ENCODE results near the gene MATR3. TPM values are rescaled to one million over a fixed set of nuclear protein-coding genes. Genes with fewer than 3 reads are reported as not detected.

Gene MATR3, protein sequence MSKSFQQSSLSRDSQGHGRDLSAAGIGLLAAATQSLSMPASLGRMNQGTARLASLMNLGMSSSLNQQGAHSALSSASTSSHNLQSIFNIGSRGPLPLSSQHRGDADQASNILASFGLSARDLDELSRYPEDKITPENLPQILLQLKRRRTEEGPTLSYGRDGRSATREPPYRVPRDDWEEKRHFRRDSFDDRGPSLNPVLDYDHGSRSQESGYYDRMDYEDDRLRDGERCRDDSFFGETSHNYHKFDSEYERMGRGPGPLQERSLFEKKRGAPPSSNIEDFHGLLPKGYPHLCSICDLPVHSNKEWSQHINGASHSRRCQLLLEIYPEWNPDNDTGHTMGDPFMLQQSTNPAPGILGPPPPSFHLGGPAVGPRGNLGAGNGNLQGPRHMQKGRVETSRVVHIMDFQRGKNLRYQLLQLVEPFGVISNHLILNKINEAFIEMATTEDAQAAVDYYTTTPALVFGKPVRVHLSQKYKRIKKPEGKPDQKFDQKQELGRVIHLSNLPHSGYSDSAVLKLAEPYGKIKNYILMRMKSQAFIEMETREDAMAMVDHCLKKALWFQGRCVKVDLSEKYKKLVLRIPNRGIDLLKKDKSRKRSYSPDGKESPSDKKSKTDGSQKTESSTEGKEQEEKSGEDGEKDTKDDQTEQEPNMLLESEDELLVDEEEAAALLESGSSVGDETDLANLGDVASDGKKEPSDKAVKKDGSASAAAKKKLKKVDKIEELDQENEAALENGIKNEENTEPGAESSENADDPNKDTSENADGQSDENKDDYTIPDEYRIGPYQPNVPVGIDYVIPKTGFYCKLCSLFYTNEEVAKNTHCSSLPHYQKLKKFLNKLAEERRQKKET
- total RNA-seq (100 to 1,000 TPM; 318 to 325 TPM), total RNA-seq (23.1 to 96.7 reads per million in 2 donors)

DNA sequence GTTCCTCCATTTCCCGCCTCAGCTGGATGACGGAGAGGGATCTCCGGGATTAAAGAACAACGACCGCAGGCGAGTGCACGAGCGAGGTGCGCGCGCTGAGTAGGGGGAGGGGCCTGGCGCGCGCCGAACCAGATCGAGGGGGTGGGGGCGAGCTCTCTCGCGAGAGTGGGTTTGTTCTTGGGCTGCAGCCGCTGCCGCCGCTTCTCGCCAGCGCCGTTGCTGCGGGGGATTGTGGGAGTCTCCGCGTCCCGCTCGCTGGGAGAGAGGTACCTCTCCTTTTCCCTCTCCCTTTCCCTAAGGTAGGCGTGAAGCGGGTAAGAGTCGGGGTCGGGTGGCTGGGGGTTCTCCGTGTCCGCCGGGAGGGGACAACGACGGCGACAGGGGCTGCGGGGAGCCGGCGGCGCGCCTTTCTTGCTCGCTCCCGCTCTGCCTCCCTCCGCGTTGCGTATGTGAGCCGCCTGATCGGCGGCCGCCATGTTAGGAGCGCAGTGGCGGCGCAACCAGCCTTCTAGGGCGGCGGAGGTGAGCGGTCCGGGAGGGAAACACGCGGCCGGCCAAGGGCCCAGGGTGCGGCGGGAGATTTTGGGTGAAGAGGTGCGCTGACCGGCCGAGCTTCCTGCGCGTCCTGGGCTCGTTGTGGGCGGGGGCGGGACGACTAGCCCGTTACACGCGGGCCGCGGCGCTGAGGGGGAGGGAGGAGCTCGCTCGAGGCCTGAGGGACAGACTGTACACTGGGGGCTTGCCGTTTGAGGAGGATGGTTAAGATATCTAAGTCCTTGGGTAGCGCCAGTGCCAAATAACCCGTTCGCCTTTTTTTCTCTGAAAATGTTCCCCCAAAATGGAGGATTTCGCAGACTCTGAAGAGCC, at the start of gene MATR3:
TSS of gene MATR3 (plus strand) at position 234 of the 867 bp plus-strand sequence. CDS start 13,676 bp downstream, outside the sequence.
- Mint-ChIP-seq H3K27ac (peak within 1 kb of the TSS; percentile 96), H3K4me3 (peak within 1 kb of the TSS; percentile 96), H3K36me3 (ENCODE audit: low read depth) (no peaks in the 10 kb centered on the region), H3K27me3 (no peaks in the 10 kb centered on the region), H3K4me1 (peaks cover 37% of the 10 kb centered on the region)
- peak; percentile 87 to 88 (median 87) for DNase-seq
- H3K9me3 ChIP-seq (ENCODE audit: control insufficient read depth, low read length, poor library complexity, severe bottlenecking), result no peaks in the 10 kb centered on the region
- peak; percentile 89 for ATAC-seq

DNA sequence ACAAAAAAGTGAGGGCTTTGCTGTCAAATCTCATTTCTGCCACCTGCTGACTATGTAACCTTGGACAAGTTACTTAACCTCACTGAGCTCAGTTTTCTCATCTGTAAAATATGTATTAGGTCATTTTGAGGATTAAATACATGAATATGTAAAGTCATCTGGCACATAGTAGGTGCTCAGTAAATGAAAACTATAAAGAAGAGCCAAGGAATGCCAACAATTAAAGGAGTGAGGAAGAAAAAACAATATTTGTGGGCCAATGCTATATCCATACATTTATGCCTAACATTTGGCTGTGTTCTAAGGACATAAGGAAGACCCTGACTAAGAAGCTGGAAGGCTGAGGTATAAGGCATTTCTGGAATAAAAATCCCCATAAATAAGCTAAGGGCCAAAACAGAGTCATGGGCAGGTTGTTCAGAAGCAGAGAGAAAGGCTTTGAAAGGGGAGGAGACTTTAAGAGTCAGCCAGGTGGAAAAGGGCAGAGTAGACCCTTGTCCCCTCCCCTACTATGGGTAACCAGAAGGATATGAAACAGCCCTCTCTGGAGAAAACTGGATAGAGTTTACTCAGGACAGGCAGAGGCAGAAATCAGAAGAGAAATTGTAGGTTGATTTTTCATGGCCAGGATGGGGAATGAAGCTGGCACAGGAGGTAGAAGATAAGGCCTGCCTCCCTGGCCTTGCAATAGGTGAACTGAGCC, 47.8 kb upstream of the MATR3 start:
- peaks cover 14% of the 10 kb centered on the region for H3K27me3 Mint-ChIP-seq
- H3K36me3 Mint-ChIP-seq (ENCODE audit: low read depth), result no peaks in the 10 kb centered on the region
- no peak overlapping the region for H3K27ac Mint-ChIP-seq
- DNase-seq, result no peak
- H3K9me3 ChIP-seq (ENCODE audit: control insufficient read depth, low read length, poor library complexity, severe bottlenecking), result no peaks in the 10 kb centered on the region
- ATAC-seq, result no peak
- no peak overlapping the region for H3K4me3 Mint-ChIP-seq
- peaks cover 17% of the 10 kb centered on the region for H3K4me1 Mint-ChIP-seq

DNA sequence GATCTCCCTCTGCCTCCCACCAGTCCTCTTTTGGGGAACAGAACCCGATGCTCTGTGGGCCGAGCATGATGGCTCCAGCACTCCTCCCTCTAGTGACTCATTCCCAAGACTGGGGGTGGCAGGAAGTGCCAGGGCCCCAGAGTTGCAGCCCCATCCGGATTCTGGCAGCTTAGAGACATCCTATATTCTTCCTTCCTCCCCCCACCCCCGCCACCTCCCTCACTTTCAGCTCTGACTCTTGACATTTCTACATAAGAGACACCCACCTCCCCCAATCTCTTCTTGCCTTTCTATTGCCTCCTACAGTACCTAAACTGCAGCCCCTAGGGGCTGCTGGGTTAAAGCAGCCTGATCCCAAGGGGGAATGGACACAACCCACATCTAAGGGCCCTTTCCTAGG, 47.1 kb upstream of the MATR3 start:
- peaks cover 8% of the 10 kb centered on the region for H3K27me3 Mint-ChIP-seq
- no peak overlapping the region for H3K4me3 Mint-ChIP-seq
- H3K27ac Mint-ChIP-seq, result no peak overlapping the region
- DNase-seq (no peak), ATAC-seq (no peak)
- H3K9me3 ChIP-seq (ENCODE audit: control insufficient read depth, low read length, poor library complexity, severe bottlenecking), result no peaks in the 10 kb centered on the region
- H3K4me1 Mint-ChIP-seq, result peaks cover 20% of the 10 kb centered on the region
- no peaks in the 10 kb centered on the region for H3K36me3 Mint-ChIP-seq (ENCODE audit: low read depth)

- H3K36me3 Mint-ChIP-seq (ENCODE audit: low read depth), result no peaks in the 10 kb centered on the region
- H3K27me3 Mint-ChIP-seq, result no peaks in the 10 kb centered on the region
- H3K27ac Mint-ChIP-seq, result no peak overlapping the region
- H3K9me3 ChIP-seq (ENCODE audit: control insufficient read depth, low read length, poor library complexity, severe bottlenecking), result no peaks in the 10 kb centered on the region
- no peak for ATAC-seq
- no peak overlapping the region for H3K4me3 Mint-ChIP-seq
- DNase-seq, result no peak
- H3K4me1 Mint-ChIP-seq, result peaks cover 21% of the 10 kb centered on the region
Observed at GRCh38 chr5:139248826-139249453, 44.6 kb upstream of the MATR3 start.

GRCh38 chr5:139251281-139251687, 42.3 kb upstream of the MATR3 start:
- ATAC-seq (peak; percentile 57), DNase-seq (peak in 2 of 3 donors; percentile 13 to 16)
- no peaks in the 10 kb centered on the region for H3K9me3 ChIP-seq (ENCODE audit: control insufficient read depth, low read length, poor library complexity, severe bottlenecking)
- no peaks in the 10 kb centered on the region for H3K27me3 Mint-ChIP-seq
- H3K36me3 Mint-ChIP-seq (ENCODE audit: low read depth), result no peaks in the 10 kb centered on the region
- H3K27ac Mint-ChIP-seq, result no peak overlapping the region
- H3K4me3 Mint-ChIP-seq, result no peak overlapping the region
- H3K4me1 Mint-ChIP-seq, result peaks cover 13% of the 10 kb centered on the region

DNA sequence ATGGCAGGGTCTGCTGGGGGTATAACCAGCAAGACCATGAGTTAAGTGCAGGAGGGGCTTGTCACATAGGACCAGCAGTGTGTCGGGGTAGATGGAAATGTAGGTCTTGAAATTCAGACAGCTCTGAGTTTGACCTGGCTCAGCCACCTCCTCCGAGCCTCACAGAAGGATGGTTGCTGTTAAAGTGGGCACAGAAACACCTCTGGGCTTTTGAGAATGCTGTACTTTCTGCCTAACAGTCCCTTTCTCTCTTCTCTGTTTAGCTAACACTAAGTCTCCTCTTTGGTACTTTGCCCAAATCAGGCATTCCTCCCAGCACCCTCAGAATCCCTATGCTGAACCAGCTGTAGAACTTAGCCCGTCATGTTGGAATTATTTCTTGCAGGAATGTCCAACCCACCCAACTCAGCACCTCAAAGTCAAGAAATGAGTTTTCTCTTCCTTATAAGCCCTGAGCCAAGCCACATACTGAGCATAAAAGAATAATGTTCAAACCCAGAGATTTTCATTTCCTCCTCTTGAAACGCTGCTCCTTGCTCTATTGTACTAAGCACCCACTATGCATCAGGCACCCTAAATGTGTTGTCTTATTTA, 41.7 kb upstream of the MATR3 start:
- ATAC-seq (no peak), DNase-seq (no peak)
- Mint-ChIP-seq H3K27me3 (no peaks in the 10 kb centered on the region), H3K36me3 (ENCODE audit: low read depth) (no peaks in the 10 kb centered on the region), H3K4me3 (no peak overlapping the region), H3K27ac (no peak overlapping the region), H3K4me1 (peaks cover 7% of the 10 kb centered on the region)
- H3K9me3 ChIP-seq (ENCODE audit: control insufficient read depth, low read length, poor library complexity, severe bottlenecking), result no peaks in the 10 kb centered on the region

GRCh38 chr5:139253115-139253514, 40.4 kb upstream of the MATR3 start:
- H3K27me3 Mint-ChIP-seq, result no peaks in the 10 kb centered on the region
- H3K9me3 ChIP-seq (ENCODE audit: control insufficient read depth, low read length, poor library complexity, severe bottlenecking), result no peaks in the 10 kb centered on the region
- ATAC-seq (no peak), DNase-seq (no peak)
- H3K4me1 Mint-ChIP-seq, result peaks cover 7% of the 10 kb centered on the region
- H3K4me3 Mint-ChIP-seq, result no peak overlapping the region
- H3K27ac Mint-ChIP-seq, result no peak overlapping the region
- no peaks in the 10 kb centered on the region for H3K36me3 Mint-ChIP-seq (ENCODE audit: low read depth)

DNA sequence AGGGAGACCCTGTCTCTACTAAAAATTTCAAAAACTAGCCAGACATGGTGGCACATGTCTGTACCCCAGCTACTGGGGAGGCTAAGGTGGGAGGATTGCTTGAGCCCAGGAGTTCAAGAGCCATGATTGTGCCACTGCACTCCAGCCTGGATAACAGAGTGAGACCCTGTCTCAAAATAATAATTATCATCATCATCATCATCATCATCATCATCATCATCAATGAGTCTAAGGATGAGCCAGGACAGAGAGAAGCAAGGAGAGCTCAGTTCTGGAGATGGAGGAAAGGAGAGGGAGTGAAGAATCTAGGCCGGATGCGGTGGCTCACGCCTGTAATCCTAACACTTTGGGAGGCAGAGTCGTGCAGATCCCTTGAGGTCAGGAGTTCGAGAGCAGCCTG, 36.7 kb upstream of the MATR3 start:
- peaks cover 6% of the 10 kb centered on the region for H3K4me1 Mint-ChIP-seq
- no peak for ATAC-seq
- H3K27me3 Mint-ChIP-seq, result peaks cover 25% of the 10 kb centered on the region
- H3K4me3 Mint-ChIP-seq, result no peak overlapping the region
- H3K9me3 ChIP-seq (ENCODE audit: control insufficient read depth, low read length, poor library complexity, severe bottlenecking), result no peaks in the 10 kb centered on the region
- no peak overlapping the region for H3K27ac Mint-ChIP-seq
- DNase-seq, result no peak
- peaks cover 5% of the 10 kb centered on the region for H3K36me3 Mint-ChIP-seq (ENCODE audit: low read depth)

- no peak for DNase-seq
- Mint-ChIP-seq H3K27me3 (peaks cover 27% of the 10 kb centered on the region), H3K36me3 (ENCODE audit: low read depth) (peaks cover 5% of the 10 kb centered on the region), H3K4me1 (peaks cover 10% of the 10 kb centered on the region), H3K4me3 (no peak overlapping the region), H3K27ac (peak overlapping the region; percentile 79)
- H3K9me3 ChIP-seq (ENCODE audit: control insufficient read depth, low read length, poor library complexity, severe bottlenecking), result no peaks in the 10 kb centered on the region
- ATAC-seq, result no peak
Observed at GRCh38 chr5:139262059-139262741, 31.3 kb upstream of the MATR3 start.

DNA sequence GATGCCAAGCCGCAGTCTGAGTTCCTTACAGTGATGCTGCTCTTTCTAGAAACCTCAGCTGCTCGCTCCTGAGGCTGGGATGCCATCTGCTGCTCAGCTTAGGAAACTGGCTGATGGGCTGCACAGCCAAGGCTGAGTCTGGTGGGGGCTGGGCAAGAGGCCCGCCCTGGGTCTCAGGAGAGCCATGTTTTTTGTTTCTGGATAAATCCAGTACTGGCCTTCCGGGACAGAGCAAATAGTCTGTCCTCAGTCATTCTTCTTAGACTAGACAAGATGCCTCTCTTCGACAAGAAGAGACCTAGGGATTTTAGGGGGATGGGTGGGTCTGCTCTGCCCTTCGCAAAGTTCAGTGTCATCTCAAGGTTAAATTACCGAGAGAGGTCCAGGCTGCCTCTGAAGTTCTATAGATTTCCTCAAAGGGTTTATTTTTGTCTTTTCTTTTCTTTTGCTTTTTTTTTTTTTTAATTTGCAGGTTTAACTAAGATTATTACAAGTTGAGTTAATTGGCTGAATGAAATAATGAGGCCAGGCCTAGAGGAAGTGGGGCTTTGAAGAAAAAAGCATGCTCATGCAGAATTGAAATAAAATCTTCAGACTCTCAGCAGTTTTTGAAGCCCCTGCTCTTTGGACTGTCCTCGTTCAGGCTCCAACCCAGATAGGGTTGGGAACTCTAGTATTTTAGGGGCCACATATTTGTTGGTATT, 30.6 kb upstream of the MATR3 start:
- H3K27me3 Mint-ChIP-seq, result peaks cover 27% of the 10 kb centered on the region
- no peak overlapping the region for H3K4me3 Mint-ChIP-seq
- H3K27ac Mint-ChIP-seq, result no peak overlapping the region
- peak in 2 of 3 donors; percentile 34 to 38 for DNase-seq
- peak; percentile 97 for ATAC-seq
- H3K4me1 Mint-ChIP-seq, result peaks cover 8% of the 10 kb centered on the region
- peaks cover 5% of the 10 kb centered on the region for H3K36me3 Mint-ChIP-seq (ENCODE audit: low read depth)
- H3K9me3 ChIP-seq (ENCODE audit: control insufficient read depth, low read length, poor library complexity, severe bottlenecking), result no peaks in the 10 kb centered on the region

DNA sequence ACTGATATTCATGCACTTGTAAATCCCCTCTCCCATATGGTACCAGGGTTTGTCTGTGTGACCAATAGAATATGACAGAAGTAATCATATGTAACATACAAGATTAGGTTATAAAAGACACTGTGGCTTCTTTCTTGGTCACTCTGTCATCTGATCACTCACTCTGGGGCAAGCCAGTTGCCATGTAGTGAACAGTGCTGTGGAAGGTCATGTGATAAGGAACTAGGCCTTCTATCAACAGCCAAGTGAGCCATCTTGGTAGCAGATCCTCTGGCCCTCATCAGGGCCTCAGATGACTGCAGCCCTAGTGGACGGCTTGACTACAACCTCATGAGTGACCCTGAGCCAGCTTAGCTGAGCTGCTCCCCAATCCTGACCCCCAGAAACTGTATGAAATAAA, 30.0 kb upstream of the MATR3 start:
- peaks cover 27% of the 10 kb centered on the region for H3K27me3 Mint-ChIP-seq
- H3K4me1 Mint-ChIP-seq, result peaks cover 12% of the 10 kb centered on the region

More for the DNA sequence above, 30.0 kb upstream of the MATR3 start:
- H3K27ac Mint-ChIP-seq, result no peak overlapping the region
- H3K4me3 Mint-ChIP-seq, result no peak overlapping the region
- no peaks in the 10 kb centered on the region for H3K9me3 ChIP-seq (ENCODE audit: control insufficient read depth, low read length, poor library complexity, severe bottlenecking)
- ATAC-seq (no peak), DNase-seq (no peak)
- peaks cover 5% of the 10 kb centered on the region for H3K36me3 Mint-ChIP-seq (ENCODE audit: low read depth)

Measured in T-helper 17 cell (primary cell).